ENCODE results near the gene ZNF165.
"Not testable (repeated sequence)": the region's sequence is repeated elsewhere in the genome, so short reads cannot be mapped to it uniquely, and the experiment has no call there.

ZNF165 gene

GRCh38 chr6:28080381-28080630 lies at the start of gene ZNF165:
TSS of gene ZNF165 (plus strand) at chr6:28080568. CDS start at chr6:28085481, 4,913 bp downstream.
- not testable (repeated sequence) for DNase-seq

- no peak for DNase-seq
Observed at GRCh38 chr6:28053584-28053983, 26.8 kb upstream of the ZNF165 start.

- DNase-seq: no peak
Observed at GRCh38 chr6:28060405-28060804, 20.0 kb upstream of the ZNF165 start.

- DNase-seq: no peak
Observed at GRCh38 chr6:28064272-28064671, 16.1 kb upstream of the ZNF165 start.

- DNase-seq: no peak
Observed at GRCh38 chr6:28068067-28068466, 12.3 kb upstream of the ZNF165 start.

- not testable (repeated sequence) for DNase-seq
Observed at GRCh38 chr6:28070968-28071367, 9.4 kb upstream of the ZNF165 start.

GRCh38 chr6:28078050-28078449 lies 2.3 kb upstream of the ZNF165 start:
- DNase-seq: no peak

- DNase-seq: no peak
Observed at GRCh38 chr6:28078836-28079235, 1.5 kb upstream of the ZNF165 start.

- peak; percentile 91 for DNase-seq
Observed at GRCh38 chr6:28080631-28081485, 490 bp downstream of the ZNF165 start.

GRCh38 chr6:28081486-28081751 lies 1.1 kb downstream of the ZNF165 start:
- no peak for DNase-seq

GRCh38 chr6:28082939-28083338 lies 2.6 kb downstream of the ZNF165 start:
- DNase-seq: no peak

GRCh38 chr6:28089054-28089453 lies 8.7 kb downstream of the ZNF165 start:
- DNase-seq: no peak

- DNase-seq: no peak
Observed at GRCh38 chr6:28090917-28091586, 10.7 kb downstream of the ZNF165 start.

- not testable (repeated sequence) for DNase-seq
Observed at GRCh38 chr6:28102222-28102621, 21.9 kb downstream of the ZNF165 start.

GRCh38 chr6:28102699-28103098 lies 22.3 kb downstream of the ZNF165 start:
- not testable (repeated sequence) for DNase-seq

GRCh38 chr6:28104392-28105244 lies 24.2 kb downstream of the ZNF165 start:
- peak; percentile 67 for DNase-seq

- DNase-seq: peak; percentile 7
Observed at GRCh38 chr6:28105245-28105639, 24.9 kb downstream of the ZNF165 start.

GRCh38 chr6:28107506-28107905 lies 27.1 kb downstream of the ZNF165 start:
- no peak for DNase-seq

GRCh38 chr6:28111964-28112363 lies 31.6 kb downstream of the ZNF165 start:
- no peak for DNase-seq

- no peak for DNase-seq
Observed at GRCh38 chr6:28115799-28116198, 35.4 kb downstream of the ZNF165 start.

- DNase-seq: no peak
Observed at GRCh38 chr6:28117386-28118050, 37.1 kb downstream of the ZNF165 start.

- DNase-seq: no peak
Observed at GRCh38 chr6:28118217-28118616, 37.8 kb downstream of the ZNF165 start.

GRCh38 chr6:28121876-28122275 lies 41.5 kb downstream of the ZNF165 start:
- no peak for DNase-seq
